ENCODE results near the gene POU4F3.

Gene POU4F3

DNA sequence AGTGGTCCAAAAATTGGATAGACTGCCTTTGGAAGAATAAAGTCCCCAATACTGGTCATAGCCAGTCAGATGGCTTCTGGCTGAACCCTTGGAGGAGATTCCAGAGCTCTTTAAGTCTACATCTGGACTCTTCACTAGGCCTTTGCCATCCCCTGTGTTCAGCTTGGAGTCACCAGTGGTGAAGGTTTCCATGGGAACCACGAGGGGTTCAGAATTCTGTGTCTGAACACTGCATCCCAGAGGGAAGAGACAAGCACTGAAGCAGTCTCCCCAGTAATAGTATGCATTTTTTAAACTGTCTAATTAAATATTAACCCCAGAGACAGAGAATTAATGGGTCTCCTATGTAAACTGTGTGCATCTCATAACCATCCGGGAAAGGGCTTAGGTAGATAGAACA, 38.2 kb downstream of the POU4F3 start:
- no peak overlapping the region for H3K4me3 ChIP-seq (ENCODE audit: low read length)
- no peak for DNase-seq (ENCODE audit: low read depth, low spot score)

GRCh38 chr5:146378986-146379385, 40.3 kb downstream of the POU4F3 start:
- no peak for DNase-seq (ENCODE audit: low read depth, low spot score)
- no peak overlapping the region for H3K4me3 ChIP-seq (ENCODE audit: low read length)

DNA sequence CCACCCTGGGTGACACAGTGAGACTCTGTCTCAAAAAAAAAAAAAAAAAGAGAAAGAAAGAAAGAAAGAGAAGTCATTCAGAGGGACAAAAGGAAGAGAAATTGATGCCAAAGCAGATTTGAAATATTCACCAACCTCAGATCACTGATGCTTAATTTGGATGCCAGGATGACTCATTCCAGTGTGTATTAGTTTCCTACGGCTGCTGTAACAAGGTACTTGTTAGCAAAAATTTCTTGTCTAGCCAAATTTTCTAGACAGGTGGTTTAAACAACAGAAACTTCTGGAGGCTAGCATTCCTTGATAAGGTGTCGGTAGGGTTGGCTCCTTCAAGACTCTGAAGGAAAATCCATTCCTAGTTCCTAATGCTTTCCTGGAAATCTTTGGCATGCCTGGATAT, 42.1 kb downstream of the POU4F3 start:
- no peak overlapping the region for H3K4me3 ChIP-seq (ENCODE audit: low read length)
- no peak for DNase-seq (ENCODE audit: low read depth, low spot score)

- H3K4me3 ChIP-seq (ENCODE audit: low read length): no peak overlapping the region
- DNase-seq (ENCODE audit: low read depth, low spot score): no peak
Measured at GRCh38 chr5:146388386-146388785, 49.7 kb downstream of the POU4F3 start.

DNA sequence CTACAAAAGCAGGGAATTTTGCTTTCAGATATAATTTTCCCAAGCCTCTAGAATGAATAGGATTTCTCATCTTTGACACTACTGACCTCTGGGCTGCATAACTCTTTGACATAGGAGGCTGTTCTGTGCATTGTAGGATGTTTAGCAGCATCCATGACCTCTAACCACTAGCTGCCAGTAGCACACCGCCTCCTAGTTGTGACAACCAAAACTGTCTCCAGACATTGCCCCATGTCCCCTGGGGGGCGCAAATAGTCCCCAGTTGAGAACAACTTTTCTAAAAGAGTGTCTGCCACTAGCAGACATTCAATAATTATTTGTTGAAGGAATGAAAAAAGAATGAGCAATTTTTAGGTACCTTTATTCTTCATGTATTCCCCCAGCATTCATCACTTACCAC, 51.8 kb downstream of the POU4F3 start:
- H3K4me3 ChIP-seq (ENCODE audit: low read length): no peak overlapping the region
- DNase-seq (ENCODE audit: low read depth, low spot score): no peak

Measured in Jurkat, Clone E6-1 (cell line).